GM10847 (cell line): ENCODE data around the gene FNDC11.

Experiments used
- POLR2A ChIP-seq: IDR thresholded peaks from 2 replicates; pipeline ENCODE4 v1.6.1; 2011; ENCODE audit not compliant: insufficient read length; ENCODE audit errors: extremely low read depth

FNDC11 gene

GRCh38 chr20:63555661-63556381, 1.9 kb downstream of the FNDC11 start:
- no peak for TF ChIP-seq POLR2A

- TF ChIP-seq POLR2A: no peak
Observed at GRCh38 chr20:63556873-63557478, 3.0 kb downstream of the FNDC11 start.

GRCh38 chr20:63557481-63557891, 3.5 kb downstream of the FNDC11 start:
- no peak for TF ChIP-seq POLR2A

- TF ChIP-seq POLR2A: no peak
Observed at GRCh38 chr20:63558804-63559484, 5.0 kb downstream of the FNDC11 start.

GRCh38 chr20:63560333-63560805, 6.4 kb downstream of the FNDC11 start:
- no peak for TF ChIP-seq POLR2A

- TF ChIP-seq POLR2A: no peak
Observed at GRCh38 chr20:63560856-63561609, 7.1 kb downstream of the FNDC11 start.

- no peak for TF ChIP-seq POLR2A
Observed at GRCh38 chr20:63561624-63562396, 7.9 kb downstream of the FNDC11 start.

- TF ChIP-seq POLR2A: no peak
Observed at GRCh38 chr20:63562461-63563224, 8.7 kb downstream of the FNDC11 start.

- TF ChIP-seq POLR2A: no peak
Observed at GRCh38 chr20:63563225-63563935, 9.4 kb downstream of the FNDC11 start.

GRCh38 chr20:63564036-63564810, 10.3 kb downstream of the FNDC11 start:
- no peak for TF ChIP-seq POLR2A

GRCh38 chr20:63565021-63565698, 11.2 kb downstream of the FNDC11 start:
- TF ChIP-seq POLR2A: no peak

- TF ChIP-seq POLR2A: no peak
Observed at GRCh38 chr20:63565699-63566335, 11.9 kb downstream of the FNDC11 start.
